Activated B cell treated with CpG ODN at 0.5 μM for 24 hours (primary cell): ENCODE measurements around the gene WDR73. TPM values are rescaled to one million over a fixed set of nuclear protein-coding genes. Genes with fewer than 3 reads are reported as not detected.
A peak's percentile ranks its signal among the peaks of the same experiment; 100 is the strongest.

Source experiments
- ATAC-seq: fragments of 200-7000 bp; cut with Tn5 transposase; one replicate; pipeline ENCODE4 v1.10.0; 2021; ENCODE audit warnings: low read depth, mild to moderate bottlenecking, moderate library complexity
- CTCF ChIA-PET: fragments of 350-600 bp; sonication (Branson Sonifier 250); formaldehyde crosslinking; loops from one replicate; lab custom pipeline; 2021; ENCODE audit warnings: antibody characterized with exemption; lab: Charles Lee
- POLR2A ChIA-PET: fragments of 350-600 bp; sonication (Branson Sonifier 250); formaldehyde crosslinking; loops from one replicate; lab custom pipeline; 2021; ENCODE audit warnings: antibody characterized with exemption; lab: Charles Lee
- DNase-seq: peaks from one replicate; pipeline ENCODE4 v3.0.0; 2022
- H3K27ac Mint-ChIP-seq: one replicate; pipeline ENCODE4 v1.8.0; 2020; ENCODE audit warnings: mixed read lengths
- H3K27me3 Mint-ChIP-seq: one replicate; pipeline ENCODE4 v1.8.0; 2021; ENCODE audit warnings: mixed read lengths
- H3K36me3 Mint-ChIP-seq: one replicate; pipeline ENCODE4 v1.8.0; 2021; ENCODE audit warnings: low read depth, mixed read lengths
- H3K4me1 Mint-ChIP-seq: one replicate; pipeline ENCODE4 v1.8.0; 2021; ENCODE audit warnings: mixed read lengths
- H3K4me3 Mint-ChIP-seq: one replicate; pipeline ENCODE4 v1.8.0; 2020; ENCODE audit warnings: mild to moderate bottlenecking, mixed read lengths
- H3K9me3 Mint-ChIP-seq: one replicate; pipeline ENCODE4 v1.8.0; 2020; ENCODE audit warnings: mixed read lengths
- intact Hi-C: fragments of 100-400 bp; cut with micrococcal nuclease; formaldehyde crosslinking; loops from one replicate; pipeline ENCODE4 v1.15.1; 2024
- total RNA-seq: library from RNA; stranded (reverse); gene quantifications from 2 replicates; pipeline ENCODE4 v1.2.3, GENCODE V29; 2022
- TF ChIP-seq, protein P1 (sequence below): fragments of 200-600 bp; IDR thresholded peaks from one replicate; pipeline ENCODE4 v1.8.0; 2022; ENCODE audit warnings: antibody characterized with exemption, mild to moderate bottlenecking

Gene WDR73
- total RNA-seq, result 34.9 and 38.9 TPM in 2 replicates

DNA sequence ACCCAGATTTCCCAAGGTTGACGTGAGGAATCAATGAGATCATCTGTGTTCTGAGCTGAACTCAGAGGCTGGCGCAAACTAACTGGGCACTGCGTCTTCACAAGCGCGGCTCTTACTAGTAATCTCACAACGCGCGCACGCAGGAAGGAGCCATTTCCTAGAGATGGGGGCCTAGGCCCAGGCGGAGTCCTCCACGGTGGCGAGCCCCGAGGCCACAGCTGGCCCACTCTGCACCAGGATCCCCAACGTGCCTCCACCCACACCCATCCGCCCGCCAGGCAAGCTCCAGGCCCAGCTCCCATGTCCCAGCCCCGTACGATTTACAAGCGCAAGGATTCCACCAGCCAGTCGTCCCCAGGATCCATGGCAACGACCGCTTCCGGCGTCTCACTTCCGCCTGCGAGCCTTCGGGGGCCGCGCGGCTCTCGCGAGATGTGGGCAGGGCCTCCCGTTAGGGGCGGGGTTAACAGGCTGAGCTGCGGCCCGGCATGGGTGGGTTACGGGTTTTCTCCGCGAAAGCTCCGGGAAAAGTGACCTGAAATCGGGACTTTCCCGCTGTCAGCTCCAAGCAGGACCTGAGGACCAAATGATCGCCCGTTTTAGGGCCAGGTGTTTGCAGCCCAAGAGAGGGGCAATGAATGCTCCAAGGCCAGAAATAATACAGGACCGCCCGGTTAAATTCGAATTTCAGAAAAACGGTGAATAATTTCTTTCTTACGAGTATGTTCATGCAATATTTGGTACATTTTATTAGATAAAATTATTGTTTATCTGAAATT lies at the start of gene WDR73:
Gene WDR73 (minus strand): TSS at position 374 of the 779 bp plus-strand sequence. CDS start 9 bp downstream, at position 365.
- Mint-ChIP-seq H3K36me3 (peaks cover 22% of the 10 kb centered on the region), H3K4me3 (peak within 1 kb of the TSS; percentile 99)

DNA sequence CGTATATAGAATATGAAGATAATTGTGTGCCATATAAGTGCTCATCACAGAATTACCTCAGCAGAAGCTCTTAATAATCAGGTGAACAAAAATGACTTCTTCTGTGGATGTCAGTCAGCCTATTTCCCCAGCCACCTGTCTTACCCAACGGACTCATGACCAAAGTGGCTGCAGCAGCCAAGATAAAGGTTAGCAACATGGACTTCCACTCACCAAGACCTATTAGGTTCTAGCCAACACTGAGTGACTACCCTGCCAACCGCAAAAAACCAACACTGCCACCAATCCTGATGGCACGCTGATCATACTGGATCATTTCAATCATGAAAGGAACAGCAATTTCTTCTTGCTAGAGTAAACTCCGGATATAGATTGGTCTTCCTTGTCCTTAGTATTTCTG lies 49.7 kb upstream of the WDR73 start:
- Mint-ChIP-seq H3K36me3 (peaks cover 28% of the 10 kb centered on the region), H3K4me1 (peaks cover 61% of the 10 kb centered on the region), H3K9me3 (no peaks in the 10 kb centered on the region), H3K4me3 (no peak overlapping the region), H3K27ac (peak overlapping the region; percentile 6), H3K27me3 (no peaks in the 10 kb centered on the region)
- TF ChIP-seq, protein P1, sequence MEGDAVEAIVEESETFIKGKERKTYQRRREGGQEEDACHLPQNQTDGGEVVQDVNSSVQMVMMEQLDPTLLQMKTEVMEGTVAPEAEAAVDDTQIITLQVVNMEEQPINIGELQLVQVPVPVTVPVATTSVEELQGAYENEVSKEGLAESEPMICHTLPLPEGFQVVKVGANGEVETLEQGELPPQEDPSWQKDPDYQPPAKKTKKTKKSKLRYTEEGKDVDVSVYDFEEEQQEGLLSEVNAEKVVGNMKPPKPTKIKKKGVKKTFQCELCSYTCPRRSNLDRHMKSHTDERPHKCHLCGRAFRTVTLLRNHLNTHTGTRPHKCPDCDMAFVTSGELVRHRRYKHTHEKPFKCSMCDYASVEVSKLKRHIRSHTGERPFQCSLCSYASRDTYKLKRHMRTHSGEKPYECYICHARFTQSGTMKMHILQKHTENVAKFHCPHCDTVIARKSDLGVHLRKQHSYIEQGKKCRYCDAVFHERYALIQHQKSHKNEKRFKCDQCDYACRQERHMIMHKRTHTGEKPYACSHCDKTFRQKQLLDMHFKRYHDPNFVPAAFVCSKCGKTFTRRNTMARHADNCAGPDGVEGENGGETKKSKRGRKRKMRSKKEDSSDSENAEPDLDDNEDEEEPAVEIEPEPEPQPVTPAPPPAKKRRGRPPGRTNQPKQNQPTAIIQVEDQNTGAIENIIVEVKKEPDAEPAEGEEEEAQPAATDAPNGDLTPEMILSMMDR, result no peak
- no peak for DNase-seq
- ChIA-PET CTCF (no interaction called here), POLR2A (interaction anchor here (0.8 to 1.4 kb wide), 2 partner anchors 12 to 45 kb away, joined by 3 to 5 read pairs; partner anchors contain the start of gene SEC11A)
- ATAC-seq, result no peak
- intact Hi-C loops, result loop anchor here (2.0 kb wide), 1 partner anchor 17 kb away; no protein-coding TSS in a partner anchor

More for the DNA sequence above, at the start of gene WDR73:
- ATAC-seq, result peak; percentile 71
- H3K9me3 Mint-ChIP-seq, result no peaks in the 10 kb centered on the region
- H3K27ac Mint-ChIP-seq, result peak within 1 kb of the TSS; percentile 95
- TF ChIP-seq, protein P1, result no peak
- peaks cover 38% of the 10 kb centered on the region for H3K4me1 Mint-ChIP-seq
- H3K27me3 Mint-ChIP-seq, result no peaks in the 10 kb centered on the region
- DNase-seq, result peak; percentile 97
- ChIA-PET POLR2A (interaction anchor here (0.5 to 6.4 kb wide), 19 partner anchors 9 to 642 kb away, joined by 3 to 70 read pairs (median 4); partner anchors contain the start of genes SEC11A, ZNF592 and ZSCAN2), CTCF (interaction anchor here (0.8 to 3.9 kb wide), 5 partner anchors 35 to 274 kb away, joined by 3 to 15 read pairs (median 4); no protein-coding TSS in a partner anchor)
- intact Hi-C loops, result loop anchor here (1.0 to 10.0 kb wide), 10 partner anchors 23 to 391 kb away; partner anchors contain the start of genes PDE8A, SEC11A and ZNF592

- CTCF ChIA-PET, result no interaction called here
- Mint-ChIP-seq H3K4me3 (no peak overlapping the region), H3K9me3 (no peaks in the 10 kb centered on the region), H3K27ac (no peak overlapping the region), H3K4me1 (peaks cover 62% of the 10 kb centered on the region), H3K36me3 (peaks cover 24% of the 10 kb centered on the region), H3K27me3 (no peaks in the 10 kb centered on the region)
- POLR2A ChIA-PET, result interaction anchor here (0.6 to 1.4 kb wide), 2 partner anchors 26 to 46 kb away, joined by 3 to 5 read pairs; no protein-coding TSS in a partner anchor
- DNase-seq (no peak), ATAC-seq (no peak)
- intact Hi-C loops, result loop anchor here (1.0 to 2.0 kb wide), 2 partner anchors 11 to 16 kb away; no protein-coding TSS in a partner anchor
- TF ChIP-seq, protein P1, result no peak
Observed at GRCh38 chr15:84702961-84703482, 48.9 kb upstream of the WDR73 start.

DNA sequence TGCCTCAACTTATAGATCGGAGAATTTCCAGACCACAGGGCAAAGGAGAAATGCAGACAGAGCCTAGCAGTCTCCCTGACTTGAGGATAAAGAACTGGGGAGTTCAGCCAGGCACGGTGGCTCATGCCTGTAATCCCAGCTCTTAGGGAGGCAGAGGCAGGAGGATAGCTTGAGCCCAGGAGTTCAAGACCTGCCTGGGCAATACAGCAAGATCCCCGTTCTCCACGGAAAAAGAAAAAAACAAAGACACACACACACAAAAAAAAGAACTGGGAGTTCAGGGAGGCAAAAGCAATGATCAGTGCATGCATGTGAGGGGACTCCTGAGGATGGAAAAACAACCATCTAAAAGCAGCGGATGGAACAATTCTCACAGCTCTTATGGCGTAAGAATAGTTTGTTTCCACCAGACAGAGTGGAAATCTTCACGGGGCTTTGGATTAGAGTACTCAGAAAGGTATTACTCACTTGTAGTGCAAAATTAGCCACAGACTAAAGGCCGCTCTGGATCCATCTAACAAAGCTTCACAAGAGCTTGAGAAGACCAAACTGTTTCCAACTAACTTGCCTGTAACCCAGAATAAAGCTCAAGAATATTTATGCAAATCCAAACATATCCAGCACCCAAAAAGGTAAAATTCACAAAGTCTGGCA lies 45.6 kb upstream of the WDR73 start:
- no peak overlapping the region for H3K4me3 Mint-ChIP-seq
- H3K9me3 Mint-ChIP-seq, result no peaks in the 10 kb centered on the region
- H3K27ac Mint-ChIP-seq, result no peak overlapping the region
- peaks cover 60% of the 10 kb centered on the region for H3K4me1 Mint-ChIP-seq
- no peaks in the 10 kb centered on the region for H3K27me3 Mint-ChIP-seq
- DNase-seq, result no peak
- H3K36me3 Mint-ChIP-seq, result peaks cover 19% of the 10 kb centered on the region
- POLR2A ChIA-PET, result no interaction called here
- TF ChIP-seq, protein P1, result no peak
- CTCF ChIA-PET, result no interaction called here
- no peak for ATAC-seq
- intact Hi-C loops, result no loop called here
